ENCODE measurements around the gene NLRP5.
A peak's percentile ranks its signal among the peaks of the same experiment; 100 is the strongest.
"Not testable (repeated sequence)": the region's sequence is repeated elsewhere in the genome, so short reads cannot be mapped to it uniquely, and the experiment has no call there.

NLRP5 gene

GRCh38 chr19:55986487-55986886 is at the start of gene NLRP5:
Gene NLRP5, plus strand, starts transcription at chr19:55986775.
- no peak for DNase-seq (ENCODE audit: low read depth)

- no peak for DNase-seq (ENCODE audit: low read depth)
These were observed 47.4 kb upstream of the NLRP5 start for GRCh38 chr19:55939206-55939605.

GRCh38 chr19:55940306-55940705 is 46.3 kb upstream of the NLRP5 start:
- no peak for DNase-seq (ENCODE audit: low read depth)

GRCh38 chr19:55947532-55947931 is 39.0 kb upstream of the NLRP5 start, which contains the start of gene NLRP8:
Gene NLRP8, plus strand, starts transcription at chr19:55947832.
- DNase-seq (ENCODE audit: low read depth): no peak

- not testable (repeated sequence) for DNase-seq (ENCODE audit: low read depth)
These were observed 36.0 kb upstream of the NLRP5 start for GRCh38 chr19:55950566-55950965.

GRCh38 chr19:55956431-55956830 is 30.1 kb upstream of the NLRP5 start:
- no peak for DNase-seq (ENCODE audit: low read depth)

GRCh38 chr19:55958356-55958755 is 28.2 kb upstream of the NLRP5 start:
- DNase-seq (ENCODE audit: low read depth): no peak

GRCh38 chr19:55959996-55960675 is 26.4 kb upstream of the NLRP5 start:
- DNase-seq (ENCODE audit: low read depth): no peak

- no peak for DNase-seq (ENCODE audit: low read depth)
These were observed 24.4 kb upstream of the NLRP5 start for GRCh38 chr19:55962186-55962585.

GRCh38 chr19:55973982-55974381 is 12.6 kb upstream of the NLRP5 start:
- DNase-seq (ENCODE audit: low read depth): no peak

GRCh38 chr19:55980415-55980814 is 6.2 kb upstream of the NLRP5 start:
- DNase-seq (ENCODE audit: low read depth): no peak

- DNase-seq (ENCODE audit: low read depth): no peak
These were observed 1.3 kb upstream of the NLRP5 start for GRCh38 chr19:55985254-55985653.

- DNase-seq (ENCODE audit: low read depth): no peak
These were observed 4.3 kb downstream of the NLRP5 start for GRCh38 chr19:55990831-55991230.

- DNase-seq (ENCODE audit: low read depth): no peak
These were observed 6.9 kb downstream of the NLRP5 start for GRCh38 chr19:55993492-55993891.

- no peak for DNase-seq (ENCODE audit: low read depth)
These were observed 28.2 kb downstream of the NLRP5 start for GRCh38 chr19:56014765-56015164.

GRCh38 chr19:56015756-56016155 is 29.2 kb downstream of the NLRP5 start:
- no peak for DNase-seq (ENCODE audit: low read depth)

GRCh38 chr19:56019325-56019724 is 32.8 kb downstream of the NLRP5 start:
- not testable (repeated sequence) for DNase-seq (ENCODE audit: low read depth)

GRCh38 chr19:56020355-56020975 is 33.9 kb downstream of the NLRP5 start:
- not testable (repeated sequence) for DNase-seq (ENCODE audit: low read depth)

GRCh38 chr19:56026769-56027168 is 40.2 kb downstream of the NLRP5 start:
- no peak for DNase-seq (ENCODE audit: low read depth)

- no peak for DNase-seq (ENCODE audit: low read depth)
These were observed 67.0 kb downstream of the NLRP5 start for GRCh38 chr19:56053596-56053995.

GRCh38 chr19:56066152-56067023 is 79.8 kb downstream of the NLRP5 start:
- peak; percentile 14 for DNase-seq (ENCODE audit: low read depth)

- no peak for DNase-seq (ENCODE audit: low read depth)
These were observed 83.1 kb downstream of the NLRP5 start for GRCh38 chr19:56069642-56070041.

GRCh38 chr19:56071151-56071550 is 84.6 kb downstream of the NLRP5 start:
- DNase-seq (ENCODE audit: low read depth): no peak

All from fibroblast of gingiva (primary cell).